RPMI8226 (cell line): ENCODE results near the gene DCLK1.

ENCODE experiments used
- DNase-seq: peaks from one replicate; pipeline ENCODE4 v3.0.0-alpha.2; 2015

DCLK1 gene

DNA sequence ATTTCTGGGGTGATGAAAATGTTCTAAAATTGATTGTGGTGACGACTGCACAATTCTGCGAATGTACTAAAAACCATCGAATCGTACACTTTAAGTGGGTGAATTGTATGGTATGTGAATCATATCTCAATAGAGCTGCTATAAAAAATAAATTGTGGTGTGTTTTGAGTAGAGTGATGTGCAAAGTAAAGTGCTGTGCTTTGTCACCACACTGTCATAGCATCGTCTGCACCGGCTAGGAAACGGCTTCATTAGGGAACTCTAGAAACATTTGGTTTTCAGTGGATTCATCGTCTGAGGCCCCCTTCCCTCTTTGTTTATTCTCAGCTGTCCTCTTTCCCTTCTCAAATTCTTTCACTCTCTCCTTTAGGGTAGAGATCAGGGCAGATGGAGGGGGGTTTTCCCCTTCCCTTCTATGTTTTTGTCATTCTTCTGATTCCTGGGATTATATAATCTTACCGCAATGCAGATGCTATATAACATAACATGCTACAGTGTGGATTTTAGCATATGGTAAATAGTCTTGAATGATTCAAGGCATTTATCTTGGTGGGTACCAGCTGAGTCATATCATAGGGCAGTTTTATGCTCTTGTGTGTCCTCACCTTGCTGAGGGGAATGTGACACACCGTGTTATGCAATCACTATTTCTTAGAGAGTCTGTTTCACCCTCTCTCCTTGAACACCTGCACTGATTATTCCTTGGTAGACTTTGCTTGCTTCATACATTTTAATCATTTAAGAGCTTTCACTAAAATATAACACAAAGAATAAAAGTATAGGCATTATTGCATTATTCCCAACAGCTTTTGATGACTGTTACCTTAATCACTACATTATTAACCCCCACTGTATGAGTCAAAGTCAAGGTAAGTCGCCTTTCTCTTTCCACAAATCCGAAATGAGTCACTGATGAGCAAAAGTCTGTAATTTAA is 239.4 kb downstream of the DCLK1 start:
- DNase-seq = no peak

DNA sequence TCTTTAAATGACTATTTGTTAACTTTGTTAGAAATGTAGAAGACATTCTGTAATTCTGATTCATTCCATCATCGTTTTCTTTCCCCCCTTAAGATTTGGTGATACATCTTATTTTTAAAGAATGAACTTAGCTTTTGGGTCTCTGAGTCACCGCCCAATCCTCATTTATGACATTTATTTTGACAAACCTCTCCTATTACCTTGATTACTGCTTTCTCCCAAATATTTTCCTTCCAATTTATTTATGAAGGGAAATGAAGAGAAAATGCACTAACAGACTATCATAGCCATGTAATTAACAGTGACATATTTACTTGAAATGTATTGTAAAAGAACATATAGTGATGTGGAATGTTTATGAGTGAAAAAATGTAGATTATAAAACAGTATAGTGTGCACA is 241.6 kb downstream of the DCLK1 start:
- no peak for DNase-seq

DNA sequence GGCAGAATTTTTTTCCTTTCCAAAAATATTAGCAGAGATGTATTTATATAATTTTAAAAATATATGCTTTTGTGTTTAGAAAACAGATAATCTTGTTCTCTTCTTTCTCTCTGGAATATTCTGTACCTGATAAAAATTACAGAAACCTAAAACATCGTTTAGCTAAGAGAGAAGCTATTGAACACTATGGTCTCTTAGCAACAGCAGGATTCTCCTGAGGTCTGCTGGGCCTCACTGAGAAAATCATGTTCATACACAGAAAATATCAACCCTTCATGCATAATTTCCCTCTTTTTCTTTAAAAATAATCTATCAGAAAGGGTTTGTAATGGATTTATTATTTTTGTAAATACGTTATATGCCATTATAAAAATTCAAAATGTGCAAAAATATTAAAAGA is 242.2 kb downstream of the DCLK1 start:
- no peak for DNase-seq

DNA sequence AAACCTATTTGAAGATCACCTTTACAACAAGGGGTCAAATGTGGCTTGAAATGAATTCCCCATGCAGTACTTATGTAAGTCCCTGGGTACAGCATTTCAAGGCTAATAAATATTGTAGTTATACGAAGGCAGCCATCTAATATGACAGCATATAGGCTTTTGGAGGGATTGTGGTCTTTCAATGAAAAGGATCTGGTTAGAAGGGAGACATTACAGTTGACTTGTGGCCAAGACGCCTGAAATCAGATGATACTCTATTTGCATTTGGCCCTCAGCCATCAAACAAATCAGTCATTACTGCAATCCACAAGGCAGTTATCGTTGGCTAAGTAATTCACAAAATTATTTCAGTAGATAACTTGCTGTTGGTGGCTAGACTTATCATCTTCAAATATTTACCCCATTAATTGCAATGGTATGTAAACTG is 242.7 kb downstream of the DCLK1 start:
- no peak for DNase-seq

DNA sequence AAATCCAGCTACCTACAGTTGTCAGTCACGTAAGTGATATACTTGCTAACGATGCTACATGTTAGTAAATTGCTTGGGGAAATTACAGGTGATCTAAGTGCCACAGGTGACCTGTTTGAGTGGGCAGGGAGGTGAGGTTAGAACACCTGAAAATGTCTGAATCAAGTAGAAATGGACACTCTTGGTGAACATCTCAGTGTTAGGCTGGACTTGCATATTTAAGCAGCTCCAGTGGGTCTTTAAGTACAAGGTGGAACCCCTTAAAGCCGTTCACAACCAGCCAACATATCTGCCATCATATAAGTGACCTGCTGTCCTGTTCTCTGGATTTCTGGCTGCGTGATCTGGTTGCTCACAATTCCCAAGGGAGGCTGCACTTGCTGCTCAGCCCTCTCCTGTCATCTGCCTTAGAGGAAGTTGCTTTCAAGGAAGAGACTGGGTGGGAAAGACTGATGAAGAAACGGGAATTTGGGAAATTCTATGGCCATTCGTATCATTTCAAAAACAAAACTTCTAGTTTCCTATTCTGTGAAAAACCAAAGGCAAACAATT is 244.0 kb downstream of the DCLK1 start:
- no peak for DNase-seq

DNA sequence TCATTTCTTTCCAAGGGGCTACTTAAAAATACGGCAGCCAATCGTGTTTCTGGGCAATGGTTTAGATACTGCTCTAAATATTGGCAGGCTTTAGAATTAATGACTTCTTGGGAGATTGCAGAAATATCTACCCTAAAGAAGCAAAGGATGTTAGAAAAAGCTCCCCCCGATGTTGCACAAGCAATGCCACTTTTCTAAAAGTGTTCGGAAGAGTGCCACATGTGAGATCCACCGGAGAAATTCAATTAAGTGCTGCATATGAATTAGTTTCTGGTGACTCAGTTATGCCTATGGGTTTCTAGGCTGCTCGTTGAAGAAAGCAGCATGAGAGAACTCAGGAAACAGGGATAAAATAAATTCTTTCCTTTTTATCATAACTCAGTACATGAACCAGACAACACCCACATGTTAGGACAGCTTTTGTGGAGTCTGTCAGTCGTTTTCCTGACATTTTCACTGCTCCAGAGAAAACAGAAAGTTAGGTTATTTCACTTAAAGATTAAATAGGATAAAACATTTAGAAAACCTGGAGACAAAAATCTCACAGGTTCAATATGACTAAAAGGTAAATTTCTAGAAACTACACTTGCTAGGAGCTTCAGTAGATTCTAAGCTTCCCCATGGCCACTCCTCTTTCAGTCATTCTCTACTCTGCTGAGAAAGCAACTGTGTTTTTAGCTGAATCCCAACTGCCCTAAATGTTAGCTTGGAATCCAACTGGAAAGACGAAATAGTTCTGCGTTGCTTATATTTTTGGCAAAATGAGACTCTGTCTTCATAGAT is 244.7 kb downstream of the DCLK1 start:
- DNase-seq = no peak

DNA sequence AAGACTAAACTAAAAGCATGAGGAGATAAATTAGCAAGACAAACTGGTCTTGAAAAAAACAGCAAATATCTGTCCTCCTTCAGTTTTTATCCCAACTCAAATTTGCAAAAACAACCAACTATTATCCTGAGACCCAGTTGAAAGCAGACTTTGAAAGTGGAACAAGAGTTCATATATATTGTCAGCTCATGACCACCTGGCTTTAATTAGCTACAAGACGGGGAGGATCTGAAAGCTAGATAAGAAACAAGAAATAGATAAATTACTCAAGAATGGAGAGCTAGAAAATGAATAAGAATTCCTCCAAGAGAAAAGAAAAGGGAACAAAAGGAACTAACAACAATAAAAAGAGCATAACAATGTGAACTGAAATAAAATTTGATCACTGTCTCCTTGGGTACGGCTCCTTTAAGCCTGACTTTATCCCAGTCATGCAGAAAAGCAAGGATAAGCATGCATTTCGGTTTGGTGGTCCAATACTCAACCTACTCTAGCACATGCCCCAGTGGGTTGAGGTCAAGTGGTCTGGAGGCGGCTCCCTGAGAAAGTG is 246.9 kb downstream of the DCLK1 start:
- no peak for DNase-seq

DNA sequence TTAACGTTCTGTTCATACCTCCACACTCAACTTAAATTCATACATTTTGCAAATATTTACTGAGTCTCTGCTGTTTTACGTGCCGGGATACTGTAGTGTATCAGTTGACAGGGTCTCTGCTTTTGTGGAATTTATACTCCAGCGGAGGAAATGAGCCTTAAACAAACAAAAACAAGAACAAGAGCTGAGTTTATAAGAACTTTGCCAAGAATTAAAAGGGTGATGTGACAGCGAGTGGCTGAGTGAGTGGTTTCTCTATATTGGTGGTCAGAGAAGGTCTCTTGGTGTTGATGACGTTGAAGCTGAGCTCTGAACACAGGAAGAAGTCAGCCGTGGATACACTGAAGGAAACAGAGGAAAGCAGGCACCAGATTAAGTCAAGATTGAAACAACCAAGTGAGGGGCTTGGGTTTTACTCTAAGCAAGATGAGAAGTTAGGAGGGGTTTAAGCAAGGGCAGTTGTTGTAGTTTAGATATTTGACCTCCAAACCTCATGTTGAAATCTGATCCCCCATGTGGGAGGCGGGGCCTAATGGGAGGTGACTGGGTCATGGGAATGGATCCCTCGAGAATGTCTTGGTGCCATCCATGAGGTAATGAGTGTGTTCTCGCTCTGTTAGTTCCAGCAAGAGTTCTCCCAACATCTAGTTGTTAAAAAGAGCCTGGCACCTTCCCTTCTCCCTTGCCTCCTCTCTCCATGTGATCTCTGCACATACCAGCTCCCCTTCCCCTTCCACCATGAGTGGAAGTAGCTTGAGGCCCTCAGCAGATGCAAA is 248.3 kb downstream of the DCLK1 start:
- no peak for DNase-seq

DNA sequence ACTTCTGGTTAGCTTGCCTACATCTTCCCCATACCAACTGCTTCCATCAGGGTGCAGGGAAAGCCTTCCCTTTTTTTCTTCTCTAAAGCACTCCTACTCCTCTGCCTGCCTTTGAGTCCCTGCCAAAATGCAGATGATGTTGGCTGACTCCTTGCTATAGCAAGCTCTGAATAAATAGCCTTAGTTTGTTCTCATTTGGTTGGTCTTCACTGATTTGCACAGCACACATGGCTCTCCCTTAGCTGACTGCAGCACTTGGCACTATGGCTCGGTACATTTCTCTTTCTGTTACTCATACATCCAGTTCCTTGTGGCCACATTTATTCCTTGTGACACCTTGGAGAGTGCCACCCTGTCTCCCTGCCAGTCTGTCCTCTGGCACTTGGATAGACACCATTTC is 249.8 kb downstream of the DCLK1 start:
- no peak for DNase-seq

DNA sequence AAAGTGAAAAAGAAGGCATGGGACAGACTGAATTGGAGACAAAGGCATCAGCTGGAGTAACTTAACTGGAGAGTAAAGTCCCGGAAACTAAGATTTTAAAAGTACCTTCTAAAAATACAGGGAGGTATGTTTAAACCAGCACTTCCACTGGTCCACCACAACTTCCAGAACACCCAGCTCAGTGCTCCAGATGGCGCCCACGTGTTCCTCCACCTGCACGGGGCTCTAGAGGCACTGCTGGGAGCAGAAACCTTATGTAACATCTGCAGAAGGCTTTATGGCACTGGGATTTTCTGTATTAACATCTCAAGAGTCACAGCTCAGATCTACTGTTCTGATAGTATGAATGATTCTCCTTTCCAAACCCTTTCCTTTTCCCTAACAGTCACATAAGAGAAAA is 252.1 kb downstream of the DCLK1 start:
- peak; percentile 8 for DNase-seq

DNA sequence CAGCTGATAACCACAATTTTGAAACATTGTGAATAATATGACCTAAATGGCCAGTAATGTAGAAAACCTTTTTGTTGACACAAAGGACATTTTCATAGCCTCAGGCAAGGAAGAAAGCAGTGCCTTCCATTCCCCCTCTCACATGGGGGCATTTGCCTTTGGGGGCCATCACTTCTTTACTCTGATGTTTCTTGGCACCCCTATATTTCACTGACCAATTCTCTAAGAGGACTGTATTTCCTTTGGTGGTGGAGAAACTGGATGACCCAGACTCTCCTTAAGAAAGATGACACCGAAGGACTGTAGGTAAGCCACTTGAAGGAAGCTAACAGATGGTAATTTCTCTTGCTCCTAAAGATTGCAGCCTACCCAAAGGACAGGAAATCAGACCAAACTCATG is 254.6 kb downstream of the DCLK1 start:
- DNase-seq = no peak

DNA sequence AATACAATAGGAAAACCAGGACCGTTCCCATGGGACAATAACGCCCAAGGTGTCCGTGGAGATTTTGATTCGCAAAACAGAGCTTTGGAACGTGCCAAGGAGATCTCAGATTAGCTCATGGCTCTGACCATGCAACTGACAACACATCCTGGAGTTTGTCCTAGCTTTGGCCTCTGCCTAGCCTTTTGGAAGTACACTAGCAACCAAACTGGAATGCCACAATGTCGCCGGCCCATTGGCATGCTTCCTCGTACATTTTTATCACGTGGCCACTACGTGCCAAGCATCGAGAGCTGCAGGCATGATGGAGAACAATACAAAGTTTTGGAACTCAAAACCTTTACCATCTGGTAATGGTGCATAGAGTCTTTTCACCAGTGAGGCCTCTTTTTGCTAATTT is 256.5 kb downstream of the DCLK1 start:
- DNase-seq = no peak

DNA sequence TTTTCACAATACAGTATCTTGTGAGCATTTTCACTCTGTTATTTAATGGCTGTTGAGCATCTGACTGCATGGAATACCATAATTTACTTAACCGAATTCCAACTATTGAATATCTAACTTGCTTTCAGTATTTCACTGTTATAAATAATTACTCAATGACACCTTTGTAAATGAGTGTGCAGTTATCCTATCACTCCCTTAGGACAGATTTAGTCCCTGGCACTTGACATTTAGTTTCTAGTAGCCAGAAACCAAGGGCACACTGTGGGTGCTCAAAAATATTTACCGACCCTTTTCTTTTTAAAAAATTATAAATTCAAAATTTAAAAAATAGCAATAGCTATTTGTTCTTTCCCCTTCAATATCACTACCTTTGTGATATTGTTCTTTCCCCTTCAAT is 258.8 kb downstream of the DCLK1 start:
- DNase-seq = no peak

DNA sequence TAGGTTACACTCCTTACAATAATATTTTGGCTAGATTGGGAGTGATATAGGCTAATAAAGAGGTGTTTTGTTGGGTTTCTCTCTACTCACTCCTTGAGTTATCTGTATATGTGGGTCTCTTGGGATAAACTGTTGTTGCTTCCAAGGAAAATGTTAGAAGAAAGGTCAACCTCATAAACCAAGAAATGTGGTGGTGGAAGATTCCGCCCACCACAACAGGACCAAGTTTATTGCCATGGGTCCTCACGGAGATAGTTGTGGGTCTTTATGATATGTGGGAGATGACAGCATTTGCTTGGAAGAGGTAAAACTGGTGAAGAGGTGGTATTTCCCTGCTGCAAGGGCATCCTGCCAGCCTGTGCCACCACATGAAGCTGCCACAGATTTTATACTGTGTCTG is 259.6 kb downstream of the DCLK1 start:
- DNase-seq = no peak

DNA sequence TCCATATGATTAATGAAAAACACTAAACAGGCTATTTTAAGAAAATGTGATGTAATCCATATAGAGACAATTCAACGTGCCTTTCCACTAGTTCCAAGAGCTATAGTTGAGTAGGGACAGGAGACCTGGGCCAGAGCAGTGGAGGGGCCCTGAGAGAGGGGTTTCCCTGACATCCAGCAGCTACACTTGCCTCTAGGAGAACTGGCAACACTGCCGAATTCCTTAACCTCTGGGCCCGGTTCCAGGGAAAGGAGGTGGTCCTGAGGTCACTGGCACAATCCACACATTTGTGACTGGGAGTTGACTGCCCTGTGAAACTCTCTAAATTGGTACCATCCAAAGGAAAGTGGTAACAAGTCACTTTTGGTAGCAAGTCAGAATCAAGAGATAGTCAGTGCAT is 264.4 kb downstream of the DCLK1 start:
- no peak for DNase-seq

DNA sequence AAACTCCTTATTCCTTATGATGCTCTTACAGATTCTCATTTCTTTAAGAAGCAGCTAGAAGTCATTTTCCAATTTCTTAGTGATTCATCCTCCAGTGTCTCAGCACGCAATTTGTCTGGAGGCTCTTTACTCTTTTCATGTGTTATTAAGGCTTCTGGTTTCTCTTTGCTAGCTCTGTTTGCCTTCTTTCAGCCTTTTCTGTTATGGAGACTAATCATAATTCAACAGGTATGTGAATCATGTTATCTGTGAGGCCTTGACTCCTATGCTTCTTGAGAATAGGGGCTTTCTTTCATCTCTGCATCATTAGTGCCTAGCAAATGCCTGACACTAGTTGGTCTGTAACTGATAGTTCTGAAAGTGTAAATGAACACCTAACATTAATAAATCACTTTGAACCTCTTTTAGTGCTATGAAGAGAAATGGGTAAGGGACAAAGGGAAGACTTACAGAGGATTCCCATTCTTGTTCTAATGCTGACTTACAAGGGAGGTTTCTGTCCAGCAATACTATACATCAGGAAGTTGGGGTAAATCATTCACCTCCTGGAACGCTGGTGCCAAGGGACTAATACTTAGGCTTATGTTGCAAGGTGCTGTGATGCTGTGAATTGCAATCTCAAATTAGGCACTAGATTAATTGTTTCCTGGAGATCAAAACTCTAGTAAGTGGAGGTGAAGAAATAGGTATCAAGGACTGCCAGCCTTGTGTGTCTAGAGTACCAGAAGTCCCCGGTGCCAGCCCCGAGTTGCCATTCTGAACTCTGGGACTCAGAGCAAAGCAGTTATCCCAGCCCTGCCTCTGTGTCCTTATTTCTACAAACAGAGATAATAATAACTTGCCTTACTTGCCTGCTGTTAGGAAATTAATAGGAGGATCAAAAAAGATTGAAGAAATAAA is 265.6 kb downstream of the DCLK1 start:
- no peak for DNase-seq

DNA sequence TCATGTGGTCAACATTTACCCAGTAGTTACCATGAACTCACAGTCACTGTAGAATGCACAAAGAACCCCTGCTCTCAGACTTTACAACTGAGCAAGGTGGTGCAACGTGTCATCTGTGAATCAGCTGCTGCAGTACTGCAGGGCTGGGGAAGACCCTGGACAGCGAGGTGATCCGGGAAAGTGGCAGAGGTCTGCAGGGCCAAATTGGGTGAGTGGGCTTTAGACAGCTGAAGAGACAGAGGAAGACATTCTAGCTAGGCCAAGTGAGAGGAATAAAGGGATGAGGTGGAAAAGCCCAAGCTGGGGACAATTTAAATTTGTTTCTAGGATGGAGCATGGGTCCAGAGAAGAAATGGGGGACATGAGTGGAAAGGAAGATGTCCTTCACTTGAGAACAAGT is 270.5 kb downstream of the DCLK1 start:
- no peak for DNase-seq

DNA sequence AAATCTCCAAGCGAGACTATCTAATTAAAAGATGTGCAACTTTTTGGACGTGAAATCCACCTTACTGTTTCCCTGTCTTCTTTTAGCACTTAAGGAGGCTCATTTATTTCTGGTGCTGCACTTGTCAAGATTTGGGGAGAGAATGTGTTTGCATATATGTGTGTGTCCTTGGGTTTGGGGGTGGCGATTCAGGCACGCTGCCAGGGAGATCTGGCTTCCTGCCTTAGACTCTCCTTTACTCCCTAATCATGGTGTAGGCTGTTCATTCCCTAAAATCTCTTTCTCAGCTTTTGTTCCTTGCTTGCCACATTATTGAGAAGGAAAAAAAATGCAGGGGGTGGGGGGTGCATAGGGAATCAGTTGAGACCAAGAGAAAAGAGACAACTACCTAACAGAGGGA is 271.2 kb downstream of the DCLK1 start:
- no peak for DNase-seq

DNA sequence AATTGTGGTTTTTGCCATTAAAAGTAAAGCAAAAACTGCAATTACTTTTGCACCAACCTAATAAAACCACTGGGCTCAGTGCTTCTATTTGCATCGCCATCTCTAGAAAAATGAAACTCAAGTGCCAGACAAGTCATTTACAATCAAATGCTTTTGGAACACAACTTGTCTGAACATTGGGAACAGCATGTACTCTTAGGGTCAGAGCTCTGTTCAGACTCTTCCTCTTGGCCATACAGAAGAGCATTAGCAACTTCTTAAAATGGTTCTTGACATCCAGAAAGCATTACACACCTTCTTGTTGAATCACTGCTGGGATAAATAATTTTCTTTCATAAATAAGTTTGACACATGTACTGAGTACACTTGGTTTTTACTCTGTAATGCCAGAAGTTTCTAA is 272.5 kb downstream of the DCLK1 start:
- DNase-seq = no peak

DNA sequence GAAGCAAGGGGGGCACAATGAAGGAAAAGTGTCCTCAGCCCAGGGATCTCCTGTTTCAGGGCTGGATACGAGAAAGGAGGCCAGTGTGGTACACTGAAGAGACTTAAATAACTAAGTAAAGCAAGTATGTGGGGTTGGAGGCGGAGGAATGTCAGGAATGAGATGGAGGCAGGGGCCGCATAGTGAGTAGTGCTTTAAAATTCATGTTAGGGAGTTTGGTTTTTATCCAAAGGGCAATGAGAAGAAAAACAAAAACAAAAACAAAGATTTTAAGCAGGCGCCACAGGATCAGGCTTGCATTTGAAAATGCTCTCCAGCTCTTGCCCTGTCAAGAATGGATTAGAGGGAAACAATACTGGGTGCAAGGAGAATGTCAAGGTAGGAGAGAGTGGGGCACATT is 273.4 kb downstream of the DCLK1 start:
- DNase-seq = no peak

DNA sequence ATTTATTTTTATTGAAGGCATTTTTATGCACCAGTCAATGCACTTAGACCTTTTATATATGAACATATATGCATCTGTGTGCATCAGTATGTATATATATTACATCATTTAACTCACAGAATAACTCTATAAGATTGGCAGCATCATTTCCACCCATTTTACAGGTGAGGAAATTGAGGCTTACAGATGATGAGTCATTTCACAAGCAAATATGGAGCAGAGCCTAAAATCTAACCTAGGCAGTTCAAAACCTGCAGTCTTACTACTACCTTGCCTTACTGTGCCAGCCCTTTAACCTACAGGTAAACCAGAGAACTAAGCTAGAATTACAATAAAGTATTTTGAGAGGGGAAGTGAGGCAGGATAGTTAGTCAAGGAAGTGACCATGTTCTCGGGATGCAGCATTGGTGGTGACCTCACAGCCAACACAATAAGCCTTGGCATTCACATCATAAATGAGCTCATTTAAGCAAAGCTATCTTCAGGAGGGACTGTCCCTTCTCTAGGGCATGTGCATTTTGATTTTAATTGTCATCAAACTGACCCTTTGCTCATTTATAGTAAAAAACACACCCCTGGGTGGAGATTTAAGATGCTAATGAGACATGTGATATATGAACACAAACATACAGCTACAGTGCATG is 274.3 kb downstream of the DCLK1 start:
- DNase-seq = no peak
